GM10847 (cell line): ENCODE measurements around the gene DISP2.

Source experiments
- POLR2A ChIP-seq: IDR thresholded peaks from 2 replicates; pipeline ENCODE4 v1.6.1; 2011; ENCODE audit not compliant: insufficient read length; ENCODE audit errors: extremely low read depth

DISP2 gene

GRCh38 chr15:40409366-40409765 is 51.3 kb downstream of the DISP2 start:
- no peak for TF ChIP-seq POLR2A

- TF ChIP-seq POLR2A: no peak
These were observed 52.5 kb downstream of the DISP2 start for GRCh38 chr15:40410476-40410875.

- TF ChIP-seq POLR2A: no peak
These were observed 54.2 kb downstream of the DISP2 start for GRCh38 chr15:40412095-40412759.

GRCh38 chr15:40413036-40413435 is 55.0 kb downstream of the DISP2 start:
- no peak for TF ChIP-seq POLR2A

- no peak for TF ChIP-seq POLR2A
These were observed 56.8 kb downstream of the DISP2 start for GRCh38 chr15:40414816-40415215.

- no peak for TF ChIP-seq POLR2A
These were observed 57.2 kb downstream of the DISP2 start for GRCh38 chr15:40415226-40415625.

- TF ChIP-seq POLR2A: no peak
These were observed 58.0 kb downstream of the DISP2 start for GRCh38 chr15:40416056-40416455.

- TF ChIP-seq POLR2A: no peak
These were observed 60.1 kb downstream of the DISP2 start for GRCh38 chr15:40418126-40418525.

- no peak for TF ChIP-seq POLR2A
These were observed 62.2 kb downstream of the DISP2 start for GRCh38 chr15:40420071-40420713.

- TF ChIP-seq POLR2A: no peak
These were observed 62.8 kb downstream of the DISP2 start for GRCh38 chr15:40420793-40421192.

- no peak for TF ChIP-seq POLR2A
These were observed 63.5 kb downstream of the DISP2 start for GRCh38 chr15:40421246-40422157.

GRCh38 chr15:40424483-40425115 is 66.6 kb downstream of the DISP2 start:
- no peak for TF ChIP-seq POLR2A

- no peak for TF ChIP-seq POLR2A
These were observed 67.7 kb downstream of the DISP2 start for GRCh38 chr15:40425681-40426080.

- TF ChIP-seq POLR2A: no peak
These were observed 69.2 kb downstream of the DISP2 start for GRCh38 chr15:40427188-40427587.

- TF ChIP-seq POLR2A: no peak
These were observed 70.2 kb downstream of the DISP2 start for GRCh38 chr15:40428185-40428584.
